Naive thymus-derived CD8-positive, alpha-beta T cell (primary cell): ENCODE measurements around the gene NKIRAS2. TPM values are rescaled to one million over a fixed set of nuclear protein-coding genes. Genes with fewer than 3 reads are reported as not detected.

Source experiments
- ATAC-seq, 2 donors: fragments of 150-1000 bp; cut with Tn5 transposase in 1 of 2; sonication (Bioruptor Pico), chemical (Tn5 transposase) in 1 of 2; 1 replicate in 1 of 2; 2 replicates in 1 of 2; pipeline ENCODE4 v1.10.0; 2021; ENCODE audit warnings: mild to moderate bottlenecking in 2 of 2, moderate library complexity in 2 of 2
- POLR2A ChIA-PET: fragments of 350-600 bp; sonication (Branson Sonifier 250); formaldehyde crosslinking; loops from one replicate; lab custom pipeline; 2021; ENCODE audit warnings: antibody characterized with exemption; lab: Charles Lee
- DNase-seq, 10 donors: peaks; one replicate each; pipeline versions ENCODE4 v3.0.0 to v3.0.0-alpha.2; 2020 to 2022
- H3K27ac Mint-ChIP-seq, 10 donors: one replicate each; pipeline ENCODE4 v1.8.0; 2020 to 2022; ENCODE audit warnings: mild to moderate bottlenecking in 10 of 10, mixed read lengths in 10 of 10, moderate library complexity in 4 of 10, inconsistent platforms in 1 of 10
- H3K27me3 Mint-ChIP-seq, 5 donors: one replicate each; pipeline ENCODE4 v1.8.0; 2021 to 2022; ENCODE audit warnings: mixed read lengths in 5 of 5
- H3K36me3 Mint-ChIP-seq, 3 donors: one replicate each; pipeline ENCODE4 v1.8.0; 2020 to 2022; ENCODE audit warnings: mixed read lengths in 3 of 3, mild to moderate bottlenecking in 2 of 3, inconsistent platforms in 1 of 3
- H3K4me1 Mint-ChIP-seq, 4 donors: one replicate each; pipeline ENCODE4 v1.8.0; 2021 to 2022; ENCODE audit warnings: mixed read lengths in 4 of 4
- H3K4me3 Mint-ChIP-seq, 10 donors: one replicate each; pipeline ENCODE4 v1.8.0; 2020 to 2022; ENCODE audit warnings: mild to moderate bottlenecking in 10 of 10, mixed read lengths in 10 of 10, moderate library complexity in 6 of 10, inconsistent platforms in 1 of 10
- H3K9me3 Mint-ChIP-seq, 9 donors: one replicate each; pipeline ENCODE4 v1.8.0; 2020 to 2022; ENCODE audit warnings: mixed read lengths in 9 of 9, mild to moderate bottlenecking in 3 of 9, inconsistent platforms in 1 of 9, moderate library complexity in 1 of 9
- polyA plus RNA-seq, 3 donors: library from polyadenylated mRNA; unstranded; fragments of 300-500 nt; fragmentation: Illumina TruSeq; gene quantifications; one replicate each; pipeline ENCODE4 v1.2.3, GENCODE V29; 2021
- total RNA-seq, 8 experiments: library from RNA in 2 of 8; stranded (reverse) in 2 of 8; gene quantifications; one replicate each; pipeline ENCODE4 v1.2.3 and lab custom pipeline; 2021 to 2026

The NKIRAS2 gene
- total RNA-seq: 10 to 100 TPM; 19.1 to 19.2 TPM
- polyA plus RNA-seq: 10 to 100 TPM; 20.5 to 30.2 (median 21.9) TPM
- total RNA-seq (lab: John Stamatoyannopoulos, UW): 13.3 to 36.1 (median 28.0) reads per million in 6 experiments

DNA sequence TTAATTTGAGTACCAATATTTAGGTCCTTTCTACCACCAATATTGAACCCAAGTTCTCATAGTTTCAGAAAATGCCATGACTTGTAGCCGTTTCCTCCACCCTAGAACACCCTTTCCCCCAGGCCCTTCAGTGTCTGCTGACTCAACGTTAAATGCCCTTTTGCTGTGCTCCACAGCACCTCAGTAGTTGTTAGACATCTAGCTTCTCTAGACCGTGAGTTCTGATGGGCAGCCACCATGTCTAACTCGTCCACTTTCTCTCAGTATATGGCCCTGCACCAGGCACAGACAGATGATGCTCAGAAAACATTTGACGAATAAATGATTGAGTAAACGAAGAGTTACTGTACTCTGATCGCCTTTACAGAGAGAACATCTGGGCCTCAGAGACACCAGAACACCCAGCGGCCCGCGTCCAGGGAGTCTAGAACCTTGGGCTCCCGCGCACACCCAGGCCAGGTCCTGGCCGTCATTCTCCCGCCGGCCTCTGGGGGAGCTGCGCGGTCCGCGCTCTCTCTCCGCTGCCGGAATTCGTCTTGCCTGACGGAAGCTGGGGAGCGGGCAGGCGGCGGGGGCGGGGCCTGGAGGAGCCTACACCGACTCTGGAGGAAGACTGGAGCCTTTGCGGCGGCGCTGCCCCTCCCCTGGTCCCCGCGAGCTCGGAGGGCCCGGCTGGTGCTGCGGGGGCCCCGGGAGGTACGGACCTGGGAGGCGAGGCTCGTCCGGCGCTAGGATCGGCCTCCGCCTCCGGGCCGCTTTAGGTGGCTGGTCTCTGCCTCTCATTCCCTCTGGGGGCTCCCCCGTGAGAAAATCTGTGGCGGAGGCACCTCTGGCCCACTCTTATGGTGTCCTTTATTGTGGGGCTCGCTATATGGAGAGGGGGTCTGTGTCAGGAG lies at the start of gene NKIRAS2:
NKIRAS2 (plus strand) TSS at position 582 of the 896 bp plus-strand sequence. CDS start 1,488 bp downstream, outside the sequence.
- ATAC-seq: peak; percentile 72
- H3K4me3 Mint-ChIP-seq: peak within 1 kb of the TSS; percentile 83 to 100 (median 100)

DNA sequence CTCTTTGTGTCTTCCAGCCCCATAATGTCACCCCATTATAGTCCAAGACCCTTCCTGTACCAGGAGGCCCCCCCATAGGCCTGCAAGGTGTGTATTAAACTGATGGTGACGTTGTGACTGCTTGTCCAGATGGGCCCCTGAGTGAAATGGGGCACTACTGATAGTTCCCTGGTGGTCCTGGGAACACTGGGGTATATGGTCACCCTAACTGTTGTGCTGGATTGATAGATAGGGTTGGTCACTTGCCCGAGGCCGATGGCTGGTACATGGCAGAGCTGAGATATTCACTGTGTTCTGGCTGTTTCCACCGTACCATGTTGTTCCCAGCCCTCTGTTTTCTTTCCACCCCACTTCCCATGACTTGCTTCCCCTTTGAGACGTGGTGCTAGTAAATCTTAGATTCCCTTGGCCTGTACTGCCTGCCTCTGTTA lies 49.0 kb upstream of the NKIRAS2 start:
- peaks cover 0 to 41% (median 7%) of the 10 kb centered on the region in 3 donors for H3K36me3 Mint-ChIP-seq
- POLR2A ChIA-PET: interaction anchor here (0.7 kb wide), 1 partner anchor 10 kb away, joined by 4 read pairs; no protein-coding TSS in a partner anchor
- peak overlapping the region in 1 of 10 donors; percentile 55 for H3K4me3 Mint-ChIP-seq
- no peaks in the 10 kb centered on the region for H3K9me3 Mint-ChIP-seq
- ATAC-seq (no peak), DNase-seq (no peak)
- H3K27me3 Mint-ChIP-seq: no peaks in the 10 kb centered on the region
- peak overlapping the region in 7 of 10 donors; percentile 2 to 68 (median 52) for H3K27ac Mint-ChIP-seq
- peaks cover 6 to 51% (median 43%) of the 10 kb centered on the region in 4 donors for H3K4me1 Mint-ChIP-seq

More for the DNA sequence above, at the start of gene NKIRAS2:
- H3K9me3 Mint-ChIP-seq: peaks cover 0 to 4% (median 0%) of the 10 kb centered on the region in 9 donors
- peaks cover 3 to 26% (median 9%) of the 10 kb centered on the region in 3 donors for H3K36me3 Mint-ChIP-seq
- DNase-seq: peak; percentile 86 to 96 (median 90)
- POLR2A ChIA-PET: interaction anchor here (0.6 to 7.2 kb wide), 11 partner anchors 30 to 331 kb away, joined by 3 to 83 read pairs (median 5); partner anchors contain the start of genes CNP, DHX58, EIF1 and ODAD4
- H3K27me3 Mint-ChIP-seq: no peaks in the 10 kb centered on the region
- H3K4me1 Mint-ChIP-seq: peaks cover 29 to 73% (median 67%) of the 10 kb centered on the region in 4 donors
- H3K27ac Mint-ChIP-seq: peak within 1 kb of the TSS; percentile 66 to 100 (median 92)

DNA sequence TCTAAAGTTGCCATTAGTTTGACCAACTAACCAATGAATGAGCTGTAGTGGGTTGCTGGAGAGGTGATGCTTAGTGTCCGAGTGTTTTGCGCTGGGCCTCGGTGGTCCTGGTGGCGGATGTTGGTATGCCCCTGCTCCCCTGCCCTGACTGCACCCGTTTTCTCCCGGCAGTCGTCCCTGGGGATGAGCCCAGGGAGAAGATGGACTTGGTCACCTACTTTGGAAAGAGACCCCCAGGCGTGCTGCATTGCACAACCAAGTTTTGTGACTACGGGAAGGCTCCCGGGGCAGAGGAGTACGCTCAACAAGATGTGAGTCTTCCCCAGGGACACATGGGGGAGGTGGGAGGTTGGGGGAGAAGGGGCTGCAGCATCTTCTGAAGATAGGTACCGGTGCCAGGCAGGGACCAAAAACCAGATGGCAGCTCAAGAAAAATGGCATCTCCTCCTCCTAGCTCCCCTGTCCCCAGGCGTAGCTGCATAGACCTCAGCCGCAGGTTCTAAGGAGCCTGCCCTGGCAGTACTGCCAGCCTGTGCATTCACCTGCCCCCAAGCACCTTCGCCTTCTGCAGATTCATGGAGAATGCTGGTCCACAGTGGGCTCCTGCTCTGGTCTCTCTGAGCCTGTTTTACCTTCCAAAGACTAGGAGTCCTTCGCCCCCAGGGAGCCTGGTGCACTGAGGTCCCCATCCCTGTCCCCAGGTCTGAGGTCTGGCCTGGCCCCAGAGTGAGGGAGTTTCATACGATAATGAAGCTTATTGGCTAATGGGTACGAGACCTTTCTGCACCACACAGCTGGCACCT lies 48.0 kb upstream of the NKIRAS2 start:
- H3K27me3 Mint-ChIP-seq: no peaks in the 10 kb centered on the region
- H3K27ac Mint-ChIP-seq: peak overlapping the region in 5 of 10 donors; percentile 29 to 87 (median 74)
- no peak for ATAC-seq
- peaks cover 6 to 51% (median 42%) of the 10 kb centered on the region in 4 donors for H3K4me1 Mint-ChIP-seq
- no peak for DNase-seq
- POLR2A ChIA-PET: interaction anchor here (0.6 to 0.7 kb wide), 2 partner anchors 9 to 43 kb away, joined by 3 to 4 read pairs; no protein-coding TSS in a partner anchor
- no peak overlapping the region for H3K4me3 Mint-ChIP-seq
- peaks cover 0 to 51% (median 10%) of the 10 kb centered on the region in 3 donors for H3K36me3 Mint-ChIP-seq
- no peaks in the 10 kb centered on the region for H3K9me3 Mint-ChIP-seq

DNA sequence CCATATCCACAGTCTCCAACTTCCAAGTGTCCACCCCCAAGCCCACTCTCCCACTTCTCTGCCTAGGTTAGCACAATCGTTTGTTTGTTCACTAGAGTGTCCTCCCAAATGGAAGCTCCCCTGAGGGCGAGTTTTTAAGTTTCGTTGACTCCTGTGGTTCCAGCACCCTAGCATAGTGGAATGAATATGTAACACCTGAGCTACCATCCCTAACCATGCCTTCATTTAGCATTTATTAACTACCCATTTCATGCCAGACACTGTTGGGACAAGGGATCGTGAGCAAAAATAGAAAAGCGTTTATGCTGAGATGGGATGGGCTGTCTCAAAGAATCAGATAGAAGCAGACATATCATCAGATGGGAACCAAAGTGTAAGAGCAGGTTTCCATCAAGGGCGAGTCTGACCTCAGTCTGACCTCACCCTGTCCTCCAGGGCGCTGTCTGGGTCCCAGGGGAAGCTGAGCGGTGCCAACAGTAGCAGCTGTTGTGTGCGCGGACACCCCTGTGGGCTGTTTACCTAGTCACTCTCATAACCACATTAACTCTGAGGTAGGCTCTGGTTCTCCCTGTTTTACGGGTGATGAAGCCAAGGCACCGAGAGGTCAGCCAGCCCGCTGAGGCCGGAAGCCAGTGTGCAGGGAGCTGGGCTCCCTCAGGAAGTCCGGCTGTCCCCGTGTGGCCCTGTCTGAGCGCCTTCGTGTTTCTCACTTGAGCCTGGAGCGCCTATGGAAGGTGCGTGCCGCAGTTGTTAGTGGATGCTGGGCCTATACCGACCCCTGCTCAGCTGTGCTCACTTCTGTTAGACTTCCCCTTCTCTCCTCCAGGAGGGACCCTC lies 47.1 kb upstream of the NKIRAS2 start:
- no peaks in the 10 kb centered on the region for H3K27me3 Mint-ChIP-seq
- no peak for ATAC-seq
- DNase-seq: no peak
- peak overlapping the region in 1 of 10 donors; percentile 45 for H3K4me3 Mint-ChIP-seq
- peaks cover 6 to 44% (median 36%) of the 10 kb centered on the region in 4 donors for H3K4me1 Mint-ChIP-seq
- POLR2A ChIA-PET: interaction anchor here (0.6 kb wide), 1 partner anchor 42 kb away, joined by 3 read pairs; no protein-coding TSS in a partner anchor
- H3K9me3 Mint-ChIP-seq: no peaks in the 10 kb centered on the region
- H3K36me3 Mint-ChIP-seq: peaks cover 0 to 60% (median 10%) of the 10 kb centered on the region in 3 donors
- peak overlapping the region in 6 of 10 donors; percentile 29 to 87 (median 66) for H3K27ac Mint-ChIP-seq

DNA sequence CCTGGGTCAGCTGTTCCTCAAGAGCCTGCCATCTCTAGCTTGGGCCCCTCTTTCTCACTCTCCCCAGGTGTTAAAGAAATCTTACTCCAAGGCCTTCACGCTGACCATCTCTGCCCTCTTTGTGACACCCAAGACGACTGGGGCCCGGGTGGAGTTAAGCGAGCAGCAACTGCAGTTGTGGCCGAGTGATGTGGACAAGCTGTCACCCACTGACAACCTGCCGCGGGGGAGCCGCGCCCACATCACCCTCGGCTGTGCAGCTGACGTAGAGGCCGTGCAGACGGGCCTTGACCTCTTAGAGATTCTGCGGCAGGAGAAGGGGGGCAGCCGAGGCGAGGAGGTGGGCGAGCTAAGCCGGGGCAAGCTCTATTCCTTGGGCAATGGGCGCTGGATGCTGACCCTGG lies 46.5 kb upstream of the NKIRAS2 start:
- Mint-ChIP-seq H3K36me3 (peaks cover 0 to 66% (median 10%) of the 10 kb centered on the region in 3 donors), H3K4me1 (peaks cover 2 to 38% (median 30%) of the 10 kb centered on the region in 4 donors), H3K27ac (peak overlapping the region in 5 of 10 donors; percentile 15 to 59 (median 51)), H3K27me3 (no peaks in the 10 kb centered on the region), H3K9me3 (no peaks in the 10 kb centered on the region), H3K4me3 (no peak overlapping the region)
- DNase-seq (no peak), ATAC-seq (no peak)
- POLR2A ChIA-PET: no interaction called here

DNA sequence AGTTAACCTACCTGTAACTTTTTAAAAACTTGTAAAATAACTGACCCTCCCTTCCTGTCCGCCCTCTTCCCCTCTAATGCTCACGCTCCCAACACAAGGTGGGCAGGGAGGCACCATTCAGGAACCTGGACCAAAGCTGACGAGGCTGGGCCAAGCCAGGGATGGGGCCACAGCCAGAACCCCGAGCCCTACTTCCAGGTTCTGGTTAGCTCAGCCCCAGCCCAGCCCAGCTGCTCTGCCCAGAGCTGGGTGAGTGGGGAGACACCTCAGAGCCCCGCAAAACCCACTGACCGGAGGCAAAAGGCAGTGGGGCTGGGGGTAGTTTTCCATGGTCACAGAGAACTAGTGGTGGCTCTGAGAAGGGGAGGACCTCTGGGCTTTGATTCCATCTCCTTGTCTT lies 45.9 kb upstream of the NKIRAS2 start:
- H3K27ac Mint-ChIP-seq: peak overlapping the region in 3 of 10 donors; percentile 19 to 62 (median 22)
- no peak for DNase-seq
- H3K36me3 Mint-ChIP-seq: peaks cover 0 to 71% (median 10%) of the 10 kb centered on the region in 3 donors
- ATAC-seq: no peak
- H3K4me3 Mint-ChIP-seq: peak overlapping the region in 1 of 10 donors; percentile 10
- no peaks in the 10 kb centered on the region for H3K27me3 Mint-ChIP-seq
- peaks cover 2 to 33% (median 24%) of the 10 kb centered on the region in 4 donors for H3K4me1 Mint-ChIP-seq
- no peaks in the 10 kb centered on the region for H3K9me3 Mint-ChIP-seq
- POLR2A ChIA-PET: interaction anchor here (0.7 kb wide), 1 partner anchor 431 kb away, joined by 6 read pairs; no protein-coding TSS in a partner anchor

DNA sequence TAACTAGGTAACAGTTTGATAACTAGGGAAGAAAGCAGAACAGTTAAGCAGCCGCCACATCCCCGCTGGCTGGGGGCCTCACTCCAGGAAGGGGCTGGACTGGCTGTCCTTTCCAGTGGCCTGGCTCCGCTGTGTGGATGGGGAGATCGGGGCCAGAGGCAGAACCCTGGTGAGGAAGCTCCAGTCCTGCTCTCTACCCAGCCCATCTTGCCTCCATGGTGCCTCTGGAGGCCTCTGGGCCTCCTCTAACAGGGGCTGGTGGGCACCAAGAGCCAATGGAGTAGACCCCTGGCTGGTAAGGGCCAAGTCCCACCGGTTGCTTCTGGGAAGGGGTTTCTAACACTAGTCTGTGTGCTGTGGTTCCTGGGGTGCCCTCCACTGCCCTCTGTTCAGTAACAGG lies 45.2 kb upstream of the NKIRAS2 start:
- H3K27me3 Mint-ChIP-seq: no peaks in the 10 kb centered on the region
- peak overlapping the region in 4 of 10 donors; percentile 22 to 69 (median 48) for H3K27ac Mint-ChIP-seq
- peaks cover 0 to 74% (median 10%) of the 10 kb centered on the region in 3 donors for H3K36me3 Mint-ChIP-seq
- H3K9me3 Mint-ChIP-seq: no peaks in the 10 kb centered on the region
- no peak overlapping the region for H3K4me3 Mint-ChIP-seq
- POLR2A ChIA-PET: no interaction called here
- DNase-seq: no peak
- peaks cover 2 to 28% (median 21%) of the 10 kb centered on the region in 4 donors for H3K4me1 Mint-ChIP-seq
- ATAC-seq: no peak

DNA sequence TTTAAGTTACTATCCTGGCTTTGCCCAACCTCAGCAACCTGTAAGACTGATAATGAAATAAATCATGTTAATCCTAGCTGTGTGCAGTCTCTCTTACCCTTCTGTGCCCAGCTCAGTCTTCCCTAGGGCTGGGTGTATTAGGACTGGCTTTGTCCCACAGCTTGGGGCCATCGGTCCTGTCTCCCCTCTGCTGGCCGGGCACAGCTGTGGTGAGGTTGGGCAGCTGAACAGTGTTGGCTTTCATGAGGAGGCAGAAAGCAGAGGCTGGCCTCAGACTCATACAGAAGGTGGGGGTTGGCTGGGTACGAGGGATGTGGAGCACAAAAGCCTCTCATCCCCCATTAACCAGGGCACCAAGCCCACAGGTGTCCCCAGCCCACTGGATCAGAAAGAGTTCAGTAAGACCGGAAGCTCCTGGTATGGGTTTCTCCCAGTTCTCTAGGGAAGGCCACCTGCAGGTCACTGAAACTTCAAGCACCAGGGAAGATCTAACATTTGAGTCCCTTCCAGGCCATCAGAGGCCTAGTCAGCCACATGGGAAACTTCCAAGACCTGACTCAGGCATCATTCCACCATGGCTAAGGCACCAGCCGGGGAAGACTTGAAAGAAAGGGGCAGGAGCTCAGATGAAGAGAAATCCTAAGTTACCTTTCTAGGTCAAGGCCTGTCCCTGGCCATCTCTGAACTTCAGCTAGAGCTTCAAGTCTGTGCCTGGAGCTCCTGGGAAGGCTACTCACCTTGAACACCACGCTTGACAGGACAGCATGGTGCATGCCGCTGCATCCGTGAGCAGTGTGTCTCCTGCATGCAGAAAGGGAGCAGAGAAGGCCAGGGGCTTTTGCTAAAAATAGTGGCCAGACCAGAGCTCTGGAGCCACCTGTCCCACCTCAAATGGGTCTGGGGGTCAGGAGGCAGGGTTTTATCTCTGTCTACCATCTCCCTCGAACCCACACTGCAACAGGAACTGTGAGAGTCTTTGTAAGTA lies 44.5 kb upstream of the NKIRAS2 start:
- Mint-ChIP-seq H3K9me3 (no peaks in the 10 kb centered on the region), H3K27ac (peak overlapping the region in 4 of 10 donors; percentile 7 to 69 (median 28)), H3K36me3 (peaks cover 0 to 82% (median 10%) of the 10 kb centered on the region in 3 donors), H3K4me3 (no peak overlapping the region), H3K4me1 (peaks cover 2 to 27% (median 19%) of the 10 kb centered on the region in 4 donors), H3K27me3 (no peaks in the 10 kb centered on the region)
- ATAC-seq: no peak
- DNase-seq: no peak
- POLR2A ChIA-PET: no interaction called here

DNA sequence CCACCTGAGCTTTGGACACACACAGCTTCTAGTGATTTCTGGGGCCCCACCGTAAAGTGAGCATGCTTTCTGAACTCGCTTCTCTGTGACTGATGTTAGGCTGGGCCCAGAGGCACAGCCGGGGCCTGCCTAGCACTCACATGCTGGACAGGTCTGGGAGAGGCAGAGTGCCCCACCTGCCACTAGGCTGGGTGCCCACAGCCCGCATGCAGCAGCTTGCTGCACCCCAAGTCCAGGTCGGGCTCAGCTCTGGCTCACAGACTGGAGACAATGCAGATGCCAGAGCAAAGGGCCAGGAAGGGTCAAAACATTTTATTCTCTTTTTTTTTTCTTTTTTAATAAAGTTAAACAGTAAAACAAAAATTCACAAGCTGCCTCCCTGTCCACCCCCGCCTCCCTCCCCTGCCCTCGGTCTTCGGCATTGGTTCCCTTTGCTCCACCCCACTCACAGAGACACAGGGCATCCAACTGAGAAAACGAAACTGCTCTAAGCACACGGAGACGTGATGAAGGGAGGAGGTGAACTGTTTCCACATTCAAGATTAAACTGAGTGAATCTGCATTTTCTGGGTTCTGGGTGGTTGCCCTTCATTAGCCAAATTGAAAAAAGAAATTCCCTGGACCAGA lies 43.6 kb upstream of the NKIRAS2 start:
- POLR2A ChIA-PET: no interaction called here
- DNase-seq: no peak
- H3K36me3 Mint-ChIP-seq: peaks cover 0 to 88% (median 13%) of the 10 kb centered on the region in 3 donors
- no peaks in the 10 kb centered on the region for H3K9me3 Mint-ChIP-seq
- peaks cover 2 to 19% (median 11%) of the 10 kb centered on the region in 4 donors for H3K4me1 Mint-ChIP-seq
- peak overlapping the region in 3 of 10 donors; percentile 20 to 54 (median 41) for H3K27ac Mint-ChIP-seq
- no peak overlapping the region for H3K4me3 Mint-ChIP-seq
- ATAC-seq: no peak
- no peaks in the 10 kb centered on the region for H3K27me3 Mint-ChIP-seq

DNA sequence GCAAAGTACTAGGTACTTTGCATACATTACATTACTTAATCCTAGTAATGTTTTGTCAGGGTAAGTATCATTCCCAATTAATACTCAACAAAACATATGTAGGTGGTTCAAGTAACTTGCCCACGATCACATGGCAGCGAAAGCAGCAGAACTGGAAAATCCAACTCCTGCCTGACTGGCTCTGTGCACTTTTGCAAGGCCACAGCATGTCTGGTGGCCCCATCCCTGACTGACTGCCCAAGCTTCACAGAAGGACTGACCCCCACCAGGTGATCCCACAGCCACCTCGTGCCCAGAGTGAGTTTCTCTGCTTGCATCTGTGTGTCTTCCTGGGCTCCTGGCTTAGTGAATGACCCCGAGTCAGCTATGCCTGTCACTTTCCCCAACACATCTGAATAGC lies 41.9 kb upstream of the NKIRAS2 start:
- Mint-ChIP-seq H3K27me3 (no peaks in the 10 kb centered on the region), H3K4me3 (no peak overlapping the region), H3K9me3 (no peaks in the 10 kb centered on the region), H3K4me1 (peaks cover 0 to 11% (median 2%) of the 10 kb centered on the region in 4 donors), H3K27ac (peak overlapping the region in 5 of 10 donors; percentile 25 to 80 (median 61)), H3K36me3 (peaks cover 4 to 96% (median 21%) of the 10 kb centered on the region in 3 donors)
- DNase-seq (no peak), ATAC-seq (no peak)
- POLR2A ChIA-PET: interaction anchor here (1.0 to 1.1 kb wide), 2 partner anchors 10 to 11 kb away, joined by 3 to 5 read pairs; partner anchors contain the start of gene CNP
